ENCODE data around the gene TMEM150B. TPM values are rescaled to one million over a fixed set of nuclear protein-coding genes. Genes with fewer than 3 reads are reported as not detected.

TMEM150B gene
- total and polyA plus RNA-seq, 2 experiments from 2014 or later, result 0.29 TPM; not detected in 1

DNA sequence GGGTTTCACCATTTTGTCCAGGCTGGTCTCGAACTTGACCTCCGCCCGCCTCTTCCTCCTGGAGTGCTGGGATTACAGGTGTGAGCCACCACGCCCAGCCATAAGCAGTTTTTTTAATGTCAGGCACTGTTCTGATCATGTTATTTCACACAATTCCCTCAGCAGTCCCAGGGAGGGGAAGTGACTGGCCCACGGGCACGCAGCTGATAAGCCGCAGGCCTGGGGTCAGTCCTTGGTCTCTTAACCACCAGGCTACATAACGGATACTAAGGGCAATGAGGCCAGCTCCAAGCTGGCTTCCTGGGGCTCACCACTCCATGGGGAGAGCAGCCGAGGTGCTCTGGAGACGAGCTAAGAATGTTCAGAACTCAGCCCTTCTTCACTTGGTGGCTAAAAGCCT lies 27.9 kb downstream of the TMEM150B start (continued):
- TF ChIP-seq ZNF462 (CRISPR knock-in tag; IDR thresholded peaks at IDR 0.05) (no peak), JUNB (IDR thresholded peaks at IDR 0.05; ENCODE audit: unreplicated experiment) (no peak), ZNF331 (CRISPR knock-in tag; IDR thresholded peaks at IDR 0.05; ENCODE audit: low read depth) (no peak), EZH2phosphoT487 (IDR thresholded peaks at IDR 0.05; ENCODE audit: unreplicated experiment) (no peak), EZH2 (IDR thresholded peaks at IDR 0.05; ENCODE audit: low read depth, unreplicated experiment) (no peak), POLR2AphosphoS5 (IDR thresholded peaks at IDR 0.05; ENCODE audit: low read depth) (no peak), ZNF114 (CRISPR knock-in tag; IDR thresholded peaks at IDR 0.05) (no peak), STAT1 (IDR thresholded peaks at IDR 0.05; ENCODE audit: unreplicated experiment) (no peak), NANOG (IDR thresholded peaks at IDR 0.05; ENCODE audit: borderline replicate concordance) (no peak)

DNA sequence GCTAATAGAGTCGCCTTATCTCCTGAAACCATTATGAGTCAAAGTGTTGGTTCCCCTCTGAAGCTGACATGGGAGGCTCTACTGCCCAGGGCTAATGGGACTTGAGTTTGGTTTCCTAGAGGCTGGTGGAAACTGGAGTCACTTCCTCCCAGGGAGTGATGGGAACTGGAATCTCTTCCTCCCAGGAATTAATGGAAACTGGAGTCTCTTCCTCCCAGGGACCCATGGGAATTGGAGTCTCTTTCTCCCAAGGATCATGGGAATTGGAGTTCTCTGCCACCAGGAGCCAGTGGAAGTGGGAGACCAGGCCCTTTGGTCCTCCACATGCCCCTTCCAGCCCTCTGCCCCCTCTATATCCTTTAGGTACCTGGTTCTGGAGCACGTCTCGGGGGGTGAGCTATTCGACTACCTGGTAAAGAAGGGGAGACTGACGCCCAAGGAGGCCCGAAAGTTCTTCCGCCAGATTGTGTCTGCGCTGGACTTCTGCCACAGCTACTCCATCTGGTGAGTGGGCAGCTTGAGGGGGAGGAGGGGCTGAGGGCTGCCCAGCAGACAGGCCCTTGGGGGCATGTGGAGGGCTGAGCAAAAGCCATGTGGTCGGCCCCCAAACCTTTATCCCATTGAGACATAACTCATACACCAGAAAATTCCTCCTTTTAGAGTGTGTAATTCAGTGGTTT lies 35.9 kb downstream of the TMEM150B start:
- no peak overlapping the region for H3K27ac Mint-ChIP-seq
- Histone ChIP-seq H4K20me1 (replicated peaks; ENCODE audit: insufficient read depth) (0 out of 2 replicates have a peak, but pooled peaks cover 4% of the 10 kb centered on the region), H2AFZ (no peak overlapping the region), H3K4me1 (ENCODE audit: insufficient read depth) (no peaks in the 10 kb centered on the region; the same call in 1 of the 2 replicates), H3K4me3 (no peak overlapping the region), H3K4me2 (no peak overlapping the region), H3K27ac (ENCODE audit: low read depth) (no peak overlapping the region), H3K9me2 (ENCODE audit: insufficient read depth) (no peaks in the 10 kb centered on the region), H3K79me2 (replicated peaks; ENCODE audit: insufficient read depth) (0 out of 2 replicates have a peak, but pooled peaks cover 7% of the 10 kb centered on the region), H3K27me3 (ENCODE audit: insufficient read depth) (no peaks in the 10 kb centered on the region), H3K36me3 (ENCODE audit: insufficient read depth) (peaks cover 27% of the 10 kb centered on the region), H3F3A (replicated peaks; ENCODE audit: low read depth) (0 out of 2 replicates have a peak, but pooled peaks cover 7% of the 10 kb centered on the region)
- H3K9me3 Mint-ChIP-seq, result no peaks in the 10 kb centered on the region
- DNase-seq (ENCODE audit: low spot score), result no peak
- no peak overlapping the region for H3K4me3 Mint-ChIP-seq
- peaks cover 11% of the 10 kb centered on the region; the same call in 2 of the 3 replicates for H3K4me1 Mint-ChIP-seq
- H3K36me3 Mint-ChIP-seq (ENCODE audit: low read depth), result peaks cover 52% of the 10 kb centered on the region
- no peak for ATAC-seq
- peaks cover 9% of the 10 kb centered on the region for H3K27me3 Mint-ChIP-seq (ENCODE audit: insufficient read depth, low read depth, poor library complexity)
- TF ChIP-seq ZNF462 (CRISPR knock-in tag; IDR thresholded peaks at IDR 0.05), result no peak

Measured in GM23338 (cell line).